Endothelial cell of umbilical vein (primary cell): Measurements from ENCODE around the gene CLINT1. TPM values are rescaled to one million over a fixed set of nuclear protein-coding genes. Genes with fewer than 3 reads are reported as not detected.

Experiments
- BruUV-seq: library from RNA; stranded (reverse); fragments of 400-500 nt; replicated peaks from 2 replicates; lab custom pipeline; 2021; lab: Mats Ljungman, UMichigan
- CTCF ChIA-PET: fragments of 300-600, 350-600 bp; sonication (Branson Sonifier 250); formaldehyde crosslinking; loops from one replicate; lab custom pipeline; 2021; ENCODE audit warnings: antibody characterized with exemption, inconsistent platforms; lab: Charles Lee
- POLR2A ChIA-PET: fragments of 300-600, 350-600 bp; sonication (Branson Sonifier 250); formaldehyde crosslinking; loops from one replicate; lab custom pipeline; 2021; ENCODE audit warnings: antibody characterized with exemption, inconsistent platforms; lab: Charles Lee
- DNase-seq: peaks from one replicate; pipeline ENCODE4 v3.0.0-alpha.2; 2011; ENCODE audit warnings: low read depth, low spot score
- FAIRE-seq: peaks from 2 replicates; lab custom pipeline; 2011; peaks lifted over from hg19 to GRCh38; lab: Jason Lieb, UNC
- H2AFZ ChIP-seq: 2 replicates; pipeline ENCODE4 v1.6.0; 2012; ENCODE audit warnings: low read depth, low read length, control low read depth, inconsistent platforms
- H3K27ac ChIP-seq: 2 replicates; pipeline ENCODE4 v1.5.1; 2011; ENCODE audit warnings: low read depth, mild to moderate bottlenecking, control low read depth, low read length, moderate library complexity; ENCODE audit not compliant: insufficient read depth
- H3K27me3 ChIP-seq, 2 experiments: 2 replicates each; pipeline versions ENCODE4 v1.6.0 to v1.6.1; 2011; ENCODE audit warnings: low read length in 2 of 2, mixed read lengths in 1 of 2; ENCODE audit not compliant: control insufficient read depth in 2 of 2, insufficient read depth in 2 of 2
- H3K36me3 ChIP-seq, 2 experiments: 2 replicates in 1 of 2; 3 replicates in 1 of 2; pipeline ENCODE4 v1.5.1; 2011; ENCODE audit warnings: low read length in 2 of 2, mild to moderate bottlenecking in 1 of 2, moderate library complexity in 1 of 2; ENCODE audit not compliant: control insufficient read depth in 2 of 2, insufficient read depth in 2 of 2; ENCODE audit errors: extremely low read depth in 1 of 2
- H3K4me1 ChIP-seq: 3 replicates; pipeline ENCODE4 v1.5.1; 2011; ENCODE audit warnings: mild to moderate bottlenecking, low read length; ENCODE audit not compliant: control insufficient read depth, insufficient read depth; ENCODE audit errors: extremely low read depth
- H3K4me2 ChIP-seq: 2 replicates; pipeline ENCODE4 v1.6.1; 2011; ENCODE audit warnings: low read length, control low read depth, mixed read lengths; ENCODE audit not compliant: insufficient read depth
- H3K4me3 ChIP-seq, 3 experiments: fragments of 200-600 bp in 1 of 3; sonication (generic), shearing (Covaris generic) in 1 of 3; replicated peaks in 1 of 3; 2 replicates each; pipeline ENCODE4 v1.5.1; 2011 to 2016; ENCODE audit warnings: control low read depth in 3 of 3, low read length in 3 of 3, mild to moderate bottlenecking in 2 of 3, inconsistent platforms in 1 of 3, low read depth in 1 of 3, moderate library complexity in 1 of 3; ENCODE audit not compliant: insufficient read depth in 1 of 3
- H3K79me2 ChIP-seq: 2 replicates; pipeline ENCODE4 v1.6.0; 2012; ENCODE audit warnings: low read length, inconsistent platforms; ENCODE audit not compliant: control insufficient read depth, insufficient read depth
- H3K9ac ChIP-seq: replicated peaks from 2 replicates; pipeline ENCODE3; 2011; ENCODE audit warnings: low read length, control low read depth; ENCODE audit not compliant: insufficient read depth; ENCODE audit errors: extremely low read depth
- H3K9me1 ChIP-seq: replicated peaks from 3 replicates; pipeline ENCODE4 v1.6.0; 2011; ENCODE audit warnings: mild to moderate bottlenecking, low read length; ENCODE audit not compliant: control insufficient read depth, insufficient read depth; ENCODE audit errors: extremely low read depth
- H3K9me3 ChIP-seq: replicated peaks from 2 replicates; pipeline ENCODE4 v1.5.1; 2012; ENCODE audit warnings: low read length, inconsistent platforms; ENCODE audit not compliant: control insufficient read depth, insufficient read depth
- H4K20me1 ChIP-seq: replicated peaks from 2 replicates; pipeline ENCODE3; 2011; ENCODE audit warnings: mild to moderate bottlenecking, low read length; ENCODE audit not compliant: control insufficient read depth, insufficient read depth; ENCODE audit errors: extremely low read depth
- EZH2 ChIP-seq: IDR thresholded peaks from 2 replicates; pipeline ENCODE4 v1.6.1; 2012; ENCODE audit warnings: borderline replicate concordance, low read depth, mild to moderate bottlenecking, moderate library complexity, low read length, inconsistent platforms; ENCODE audit not compliant: severe bottlenecking
- FOS ChIP-seq: IDR thresholded peaks from 2 replicates; pipeline ENCODE4 v1.6.1; 2011; ENCODE audit warnings: mild to moderate bottlenecking, low read length, moderate library complexity, borderline replicate concordance; ENCODE audit not compliant: insufficient read depth
- GATA2 ChIP-seq: IDR thresholded peaks from 2 replicates; pipeline ENCODE4 v1.7.0; 2011; ENCODE audit warnings: low read depth, mild to moderate bottlenecking, moderate library complexity, mixed read lengths, low read length; ENCODE audit not compliant: insufficient read length, insufficient read depth
- JUN ChIP-seq: IDR thresholded peaks from 2 replicates; pipeline ENCODE4 v1.6.1; 2011; ENCODE audit warnings: borderline replicate concordance, low read depth; ENCODE audit not compliant: insufficient read length, insufficient read depth
- MYC ChIP-seq: IDR thresholded peaks from one replicate; pipeline ENCODE4 v1.6.1; 2011; ENCODE audit warnings: mild to moderate bottlenecking, low read depth, low read length
- POLR2A ChIP-seq: IDR thresholded peaks from 2 replicates; pipeline ENCODE4 v1.6.1; 2012; ENCODE audit warnings: low read depth, mild to moderate bottlenecking, control low read depth, low read length
- POLR2AphosphoS5 ChIP-seq: IDR thresholded peaks from 2 replicates; pipeline ENCODE4 v1.6.1; 2012; ENCODE audit warnings: low read depth, mild to moderate bottlenecking, control low read depth, low read length, moderate library complexity; ENCODE audit not compliant: insufficient read depth
- dilution Hi-C: fragments of 300-500 bp; cut with MboI; formaldehyde crosslinking; loops from one replicate; pipeline ENCODE4 v1.15.0; 2019; ENCODE audit warnings: low sequenced_read_pairs; ENCODE audit not compliant: extremely low pct_ligation_motif_present
- intact Hi-C: fragments of 100-400 bp; cut with micrococcal nuclease; formaldehyde crosslinking; loops from one replicate; pipeline ENCODE4 v1.10.0; 2022
- polyA plus RNA-seq, 4 experiments: library from polyadenylated mRNA; depleted of rRNA in 3 of 4; stranded (reverse) in 3 of 4; unstranded in 1 of 4; fragments of >200 nt; gene quantifications; 2 replicates each; pipeline versions ENCODE4 v1.2.1 to v1.2.3, GENCODE V29; 2011 to 2012; ENCODE audit warnings: missing spikeins in 1 of 4
- total RNA-seq: library from RNA; stranded (reverse); gene quantifications from 2 replicates; pipeline ENCODE4 v1.2.3, GENCODE V29; 2021
- TF ChIP-seq, protein P1 (sequence below): IDR thresholded peaks from 2 replicates; pipeline ENCODE4 v1.6.1; 2011; ENCODE audit not compliant: insufficient read depth, insufficient read length
- TF ChIP-seq, protein P2 (sequence below), 2 donors: IDR thresholded peaks; 1 replicate in 1 of 2; 2 replicates in 1 of 2; pipeline ENCODE4 v1.5.1; 2011; ENCODE audit warnings: low read length in 2 of 2, mild to moderate bottlenecking in 2 of 2, moderate library complexity in 2 of 2, control low read depth in 1 of 2, inconsistent platforms in 1 of 2, low read depth in 1 of 2; ENCODE audit not compliant: insufficient read depth in 1 of 2; ENCODE audit errors: extremely low read depth in 1 of 2

CLINT1 gene
- total and polyA plus RNA-seq, 2 donors (not counting 3 experiments of a cell fraction or from before 2014, with no cell fraction given), result 76.6 to 158 TPM

DNA sequence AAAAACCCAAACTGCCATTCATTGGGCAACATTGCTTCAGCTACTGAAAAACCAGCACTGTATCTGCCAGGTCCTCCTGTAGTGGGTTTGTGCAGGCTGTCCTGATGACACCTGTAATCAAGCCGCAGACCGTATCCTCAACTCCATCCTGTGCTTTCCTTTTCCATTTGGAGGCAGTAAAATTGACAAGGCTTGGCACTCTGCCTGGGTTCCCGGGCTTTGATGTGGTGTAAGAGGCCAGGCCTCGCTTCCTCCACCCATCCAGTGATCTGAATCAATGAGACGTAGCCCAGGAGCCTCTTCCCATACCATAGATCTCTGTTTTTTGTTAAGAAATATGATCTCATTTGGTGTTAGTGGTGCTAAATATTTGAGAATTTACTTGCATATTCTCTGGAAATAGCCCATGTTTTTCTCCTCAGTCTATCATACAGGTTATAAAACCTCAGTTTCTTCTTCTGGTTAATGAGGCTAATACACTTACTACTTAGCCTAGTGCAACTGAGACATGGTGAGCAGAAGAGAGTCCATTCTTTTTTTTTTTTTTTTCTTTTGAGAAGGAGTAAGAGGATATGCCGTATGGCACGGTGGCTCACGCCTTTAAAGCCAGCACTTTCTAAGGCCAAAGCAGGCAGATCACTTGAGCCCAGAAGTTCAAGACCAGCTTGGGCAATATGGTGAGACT is 80.7 kb downstream of the CLINT1 start:
- FAIRE-seq (no peak), DNase-seq (peak; percentile 21)
- Histone ChIP-seq H3K4me3 (no peak overlapping the region), H3K9me1 (no peaks in the 10 kb centered on the region), H3K36me3 (no peaks in the 10 kb centered on the region), H3K9me3 (no peaks in the 10 kb centered on the region), H3K4me2 (no peak overlapping the region), H3K27me3 (peaks cover 0 to 2% of the 10 kb centered on the region in 2 experiments), H3K27ac (no peak overlapping the region), H2AFZ (no peak overlapping the region), H4K20me1 (no peaks in the 10 kb centered on the region), H3K9ac (no peak overlapping the region), H3K4me1 (no peaks in the 10 kb centered on the region), H3K79me2 (no peaks in the 10 kb centered on the region)
- ChIA-PET CTCF (no interaction called here), POLR2A (no interaction called here)
- BruUV-seq, result no TSS peak
- intact Hi-C loops, result no loop called here
- TF ChIP-seq, protein P1, sequence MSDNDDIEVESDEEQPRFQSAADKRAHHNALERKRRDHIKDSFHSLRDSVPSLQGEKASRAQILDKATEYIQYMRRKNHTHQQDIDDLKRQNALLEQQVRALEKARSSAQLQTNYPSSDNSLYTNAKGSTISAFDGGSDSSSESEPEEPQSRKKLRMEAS, result no peak
- TF ChIP-seq, protein P2, sequence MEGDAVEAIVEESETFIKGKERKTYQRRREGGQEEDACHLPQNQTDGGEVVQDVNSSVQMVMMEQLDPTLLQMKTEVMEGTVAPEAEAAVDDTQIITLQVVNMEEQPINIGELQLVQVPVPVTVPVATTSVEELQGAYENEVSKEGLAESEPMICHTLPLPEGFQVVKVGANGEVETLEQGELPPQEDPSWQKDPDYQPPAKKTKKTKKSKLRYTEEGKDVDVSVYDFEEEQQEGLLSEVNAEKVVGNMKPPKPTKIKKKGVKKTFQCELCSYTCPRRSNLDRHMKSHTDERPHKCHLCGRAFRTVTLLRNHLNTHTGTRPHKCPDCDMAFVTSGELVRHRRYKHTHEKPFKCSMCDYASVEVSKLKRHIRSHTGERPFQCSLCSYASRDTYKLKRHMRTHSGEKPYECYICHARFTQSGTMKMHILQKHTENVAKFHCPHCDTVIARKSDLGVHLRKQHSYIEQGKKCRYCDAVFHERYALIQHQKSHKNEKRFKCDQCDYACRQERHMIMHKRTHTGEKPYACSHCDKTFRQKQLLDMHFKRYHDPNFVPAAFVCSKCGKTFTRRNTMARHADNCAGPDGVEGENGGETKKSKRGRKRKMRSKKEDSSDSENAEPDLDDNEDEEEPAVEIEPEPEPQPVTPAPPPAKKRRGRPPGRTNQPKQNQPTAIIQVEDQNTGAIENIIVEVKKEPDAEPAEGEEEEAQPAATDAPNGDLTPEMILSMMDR (IDR thresholded peaks at IDR 0.05; ENCODE audit: extremely low read depth in 1 of 2, insufficient read depth in 1 of 2, low read depth in 1 of 2, low read length in 2 of 2), result no peak
- no peak for TF ChIP-seq JUN
- TF ChIP-seq POLR2A, result no peak
- no peak for TF ChIP-seq POLR2AphosphoS5
- TF ChIP-seq EZH2, result no peak
- TF ChIP-seq GATA2, result no peak
- TF ChIP-seq FOS, result no peak
- no peak for TF ChIP-seq MYC
- dilution Hi-C loops, result no loop called here
